Upper lobe of right lung (tissue), 1 donor: Measurements from ENCODE around the gene NFKB1. TPM values are rescaled to one million over a fixed set of nuclear protein-coding genes. Genes with fewer than 3 reads are reported as not detected.

Source experiments
- ATAC-seq: fragments of 200-7000 bp; cut with Tn5 transposase; one replicate; pipeline ENCODE4 v1.9.1; 2020; ENCODE audit warnings: mild to moderate bottlenecking, moderate library complexity
- DNase-seq: peaks from one replicate; pipeline ENCODE4 v3.0.0-alpha.2; 2020
- H3K27ac ChIP-seq: fragments of 200-600 bp; one replicate; pipeline ENCODE4 v1.8.0; 2022
- H3K27me3 ChIP-seq: fragments of 200-600 bp; one replicate; pipeline ENCODE4 v1.8.0; 2022; ENCODE audit warnings: mild to moderate bottlenecking
- H3K36me3 ChIP-seq: fragments of 200-600 bp; one replicate; pipeline ENCODE4 v1.8.0; 2022
- H3K4me1 ChIP-seq: fragments of 200-600 bp; one replicate; pipeline ENCODE4 v1.8.0; 2022
- H3K4me3 ChIP-seq: fragments of 200-600 bp; one replicate; pipeline ENCODE4 v1.8.0; 2022; ENCODE audit warnings: mild to moderate bottlenecking
- H3K9me3 ChIP-seq: fragments of 200-600 bp; one replicate; pipeline ENCODE4 v1.8.0; 2022
- CTCF ChIP-seq: fragments of 200-600 bp; IDR thresholded peaks from one replicate; pipeline ENCODE4 v1.8.0; 2022; ENCODE audit warnings: antibody characterized with exemption
- intact Hi-C: fragments of 100-400 bp; cut with DNase I; formaldehyde crosslinking; loops from one replicate; pipeline ENCODE4 v1.11.0; 2022
- total RNA-seq: library from RNA; stranded (reverse); fragmentation: NEBNext Ultra II Directional; extraction: Animal tissue kit (Norgen Biotek cat#: 25700); gene quantifications from one replicate; pipeline ENCODE4 v1.2.1, GENCODE V29; 2021
- donor health status: DM: no; HTN: yes; CAD: no; lungs with severe emphysema.

Gene NFKB1
- total RNA-seq, 1 donor from 2014 or later: 48.8 TPM

GRCh38 chr4:102663073-102663472 is 161.9 kb downstream of the NFKB1 start:
- no peak for TF ChIP-seq CTCF
- Histone ChIP-seq H3K4me1 (no peaks in the 10 kb centered on the region), H3K4me3 (no peak overlapping the region), H3K27me3 (no peaks in the 10 kb centered on the region), H3K36me3 (peaks cover 31% of the 10 kb centered on the region), H3K9me3 (no peaks in the 10 kb centered on the region), H3K27ac (no peak overlapping the region)
- intact Hi-C loops: no loop called here
- ATAC-seq (no peak), DNase-seq (no peak)

- Histone ChIP-seq H3K4me3 (no peak overlapping the region), H3K4me1 (no peaks in the 10 kb centered on the region), H3K9me3 (no peaks in the 10 kb centered on the region), H3K27me3 (no peaks in the 10 kb centered on the region), H3K27ac (no peak overlapping the region), H3K36me3 (peaks cover 52% of the 10 kb centered on the region)
- ATAC-seq (no peak), DNase-seq (no peak)
- intact Hi-C loops: no loop called here
- TF ChIP-seq CTCF: no peak
Measured at GRCh38 chr4:102665527-102665926, 164.4 kb downstream of the NFKB1 start.

Other genes with a start within 250 kb of the NFKB1 start
- 470 TPM for gene SLC39A8, start 155.9 kb upstream of the NFKB1 start, total RNA-seq